HFFc6 (cell line): ENCODE measurements around the gene REXO1. TPM values are rescaled to one million over a fixed set of nuclear protein-coding genes. Genes with fewer than 3 reads are reported as not detected.
A peak's percentile ranks its signal among the peaks of the same experiment; 100 is the strongest.

Source experiments
- DNase-seq: peaks from one replicate; pipeline ENCODE4 v3.0.0-alpha.2; 2018
- H3K27ac Mint-ChIP-seq: 2 replicates; pipeline ENCODE4 v1.8.0; 2020; ENCODE audit warnings: mild to moderate bottlenecking, mixed read lengths
- H3K27me3 Mint-ChIP-seq: 2 replicates; pipeline ENCODE4 v1.8.0; 2021; ENCODE audit warnings: mild to moderate bottlenecking, moderate library complexity, mixed read lengths; ENCODE audit not compliant: insufficient read depth
- H3K36me3 Mint-ChIP-seq: 2 replicates; pipeline ENCODE4 v1.8.0; 2021; ENCODE audit warnings: low read depth, mixed read lengths
- H3K4me1 Mint-ChIP-seq: 2 replicates; pipeline ENCODE4 v1.8.0; 2020; ENCODE audit warnings: low read depth, mixed read lengths
- H3K4me3 Mint-ChIP-seq: 2 replicates; pipeline ENCODE4 v1.8.0; 2020; ENCODE audit warnings: mild to moderate bottlenecking, moderate library complexity, mixed read lengths
- H3K9me3 Mint-ChIP-seq: 2 replicates; pipeline ENCODE4 v1.8.0; 2020; ENCODE audit warnings: mild to moderate bottlenecking, mixed read lengths
- total RNA-seq, 6 experiments: library from RNA; stranded (reverse); fragmentation: NEBNext Ultra II Directional; extraction: Animal tissue kit (Norgen Biotek cat#: 25700); gene quantifications; 2 replicates in 1 of 6; 3 replicates in 5 of 6; pipeline ENCODE4 v1.2.3, GENCODE V29; 2021
- TF ChIP-seq, protein P1 (sequence below): fragments of 200-600 bp; sonication (generic); IDR thresholded peaks from 2 replicates; pipeline ENCODE4 v1.5.0; 2021; ENCODE audit warnings: antibody characterized with exemption, mild to moderate bottlenecking

Gene REXO1
- total RNA-seq, 6 experiments from 2014 or later, result 32.9 to 38.2 (median 34.6) TPM

DNA sequence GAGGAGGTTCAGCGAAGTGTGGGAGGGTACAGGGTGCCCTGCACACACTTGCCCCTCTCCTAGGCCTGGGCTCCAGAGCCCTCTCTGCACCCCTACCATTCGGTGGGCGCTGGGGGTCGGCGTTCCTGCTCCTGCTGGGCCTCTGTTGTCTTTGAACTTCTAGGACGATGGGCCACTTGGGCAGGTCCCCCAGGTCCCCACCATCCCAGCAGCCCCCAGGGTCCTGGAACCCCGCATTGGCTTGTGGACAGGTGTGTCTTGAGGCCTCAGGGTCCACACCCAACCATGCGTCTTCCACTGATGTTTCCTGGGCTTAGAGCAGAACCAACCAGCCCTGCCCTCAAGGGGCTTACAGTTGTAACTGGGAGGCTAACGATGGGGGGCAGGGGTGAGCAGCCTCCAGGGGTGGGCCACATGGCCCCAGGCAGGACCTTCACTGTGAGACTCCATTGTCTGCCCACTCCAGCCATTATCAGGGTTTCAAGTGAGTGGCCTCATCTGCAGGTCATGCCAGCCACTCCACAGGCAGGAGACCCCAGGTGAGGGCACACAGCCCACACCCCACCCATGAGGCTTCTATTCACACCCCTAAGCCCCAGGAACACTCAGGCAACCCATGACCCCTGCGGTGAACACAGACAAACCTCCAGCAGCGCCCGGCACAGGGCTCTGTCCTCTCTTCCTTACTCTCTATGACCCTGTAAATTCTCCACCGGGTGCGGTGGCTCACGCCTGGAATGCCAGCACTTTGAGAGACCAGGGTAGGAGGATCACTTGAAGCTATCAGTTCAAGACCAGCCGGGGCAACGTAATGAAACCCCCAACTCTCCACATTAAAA lies 17.1 kb upstream of the REXO1 start:
- H3K36me3 Mint-ChIP-seq, result 0 out of 2 replicates have a peak, but pooled peaks cover 7% of the 10 kb centered on the region
- no peaks in the 10 kb centered on the region for H3K9me3 Mint-ChIP-seq
- peaks cover 13% of the 10 kb centered on the region for H3K4me1 Mint-ChIP-seq
- H3K27ac Mint-ChIP-seq, result peak overlapping the region; percentile 72
- peak overlapping the region; percentile 76; the same call in 1 of the 2 replicates for H3K4me3 Mint-ChIP-seq
- TF ChIP-seq, protein P1, sequence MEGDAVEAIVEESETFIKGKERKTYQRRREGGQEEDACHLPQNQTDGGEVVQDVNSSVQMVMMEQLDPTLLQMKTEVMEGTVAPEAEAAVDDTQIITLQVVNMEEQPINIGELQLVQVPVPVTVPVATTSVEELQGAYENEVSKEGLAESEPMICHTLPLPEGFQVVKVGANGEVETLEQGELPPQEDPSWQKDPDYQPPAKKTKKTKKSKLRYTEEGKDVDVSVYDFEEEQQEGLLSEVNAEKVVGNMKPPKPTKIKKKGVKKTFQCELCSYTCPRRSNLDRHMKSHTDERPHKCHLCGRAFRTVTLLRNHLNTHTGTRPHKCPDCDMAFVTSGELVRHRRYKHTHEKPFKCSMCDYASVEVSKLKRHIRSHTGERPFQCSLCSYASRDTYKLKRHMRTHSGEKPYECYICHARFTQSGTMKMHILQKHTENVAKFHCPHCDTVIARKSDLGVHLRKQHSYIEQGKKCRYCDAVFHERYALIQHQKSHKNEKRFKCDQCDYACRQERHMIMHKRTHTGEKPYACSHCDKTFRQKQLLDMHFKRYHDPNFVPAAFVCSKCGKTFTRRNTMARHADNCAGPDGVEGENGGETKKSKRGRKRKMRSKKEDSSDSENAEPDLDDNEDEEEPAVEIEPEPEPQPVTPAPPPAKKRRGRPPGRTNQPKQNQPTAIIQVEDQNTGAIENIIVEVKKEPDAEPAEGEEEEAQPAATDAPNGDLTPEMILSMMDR, result no peak
- DNase-seq, result no peak
- no peaks in the 10 kb centered on the region; the same call in 1 of the 2 replicates for H3K27me3 Mint-ChIP-seq

DNA sequence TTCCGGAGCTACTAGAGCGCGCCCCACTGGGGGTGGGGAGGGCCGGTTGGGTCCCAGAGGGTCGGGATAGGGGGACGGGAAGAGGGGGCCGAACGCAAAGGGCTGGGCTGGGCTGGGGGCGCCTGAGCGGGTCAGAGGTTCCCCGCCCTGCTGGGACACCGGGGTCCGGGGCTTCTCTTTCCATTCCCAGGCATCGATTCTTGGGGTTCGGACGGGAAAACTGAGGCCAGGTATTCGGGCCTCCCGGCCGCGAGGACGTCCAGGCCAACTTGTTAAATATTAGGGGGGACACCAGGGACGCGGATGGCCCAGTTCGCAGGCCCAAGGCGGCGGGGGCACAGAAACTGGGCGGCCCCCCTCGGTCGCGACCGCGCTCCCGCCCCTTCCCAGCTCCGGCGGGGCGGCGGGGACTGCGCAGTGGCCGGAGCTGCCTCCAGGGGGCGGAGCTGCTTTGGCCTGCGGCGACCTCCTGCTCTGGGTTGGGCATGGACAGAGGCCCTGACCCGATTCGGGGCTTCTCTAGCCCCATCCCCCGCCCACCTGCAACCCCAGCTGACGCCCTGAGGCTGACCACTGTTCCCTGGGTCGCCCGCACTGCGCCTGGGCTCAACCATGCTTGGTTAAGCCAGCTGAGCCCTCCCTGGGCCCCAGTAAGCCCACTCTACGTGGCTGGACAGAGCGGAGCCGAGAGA lies 16.3 kb upstream of the REXO1 start:
- Mint-ChIP-seq H3K36me3 (0 out of 2 replicates have a peak, but pooled peaks cover 7% of the 10 kb centered on the region), H3K27me3 (no peaks in the 10 kb centered on the region), H3K27ac (peak overlapping the region; percentile 72), H3K4me3 (peak overlapping the region; percentile 76), H3K4me1 (peaks cover 13% of the 10 kb centered on the region), H3K9me3 (no peaks in the 10 kb centered on the region)
- TF ChIP-seq, protein P1, result peak; percentile 89
- peak; percentile 40 for DNase-seq

DNA sequence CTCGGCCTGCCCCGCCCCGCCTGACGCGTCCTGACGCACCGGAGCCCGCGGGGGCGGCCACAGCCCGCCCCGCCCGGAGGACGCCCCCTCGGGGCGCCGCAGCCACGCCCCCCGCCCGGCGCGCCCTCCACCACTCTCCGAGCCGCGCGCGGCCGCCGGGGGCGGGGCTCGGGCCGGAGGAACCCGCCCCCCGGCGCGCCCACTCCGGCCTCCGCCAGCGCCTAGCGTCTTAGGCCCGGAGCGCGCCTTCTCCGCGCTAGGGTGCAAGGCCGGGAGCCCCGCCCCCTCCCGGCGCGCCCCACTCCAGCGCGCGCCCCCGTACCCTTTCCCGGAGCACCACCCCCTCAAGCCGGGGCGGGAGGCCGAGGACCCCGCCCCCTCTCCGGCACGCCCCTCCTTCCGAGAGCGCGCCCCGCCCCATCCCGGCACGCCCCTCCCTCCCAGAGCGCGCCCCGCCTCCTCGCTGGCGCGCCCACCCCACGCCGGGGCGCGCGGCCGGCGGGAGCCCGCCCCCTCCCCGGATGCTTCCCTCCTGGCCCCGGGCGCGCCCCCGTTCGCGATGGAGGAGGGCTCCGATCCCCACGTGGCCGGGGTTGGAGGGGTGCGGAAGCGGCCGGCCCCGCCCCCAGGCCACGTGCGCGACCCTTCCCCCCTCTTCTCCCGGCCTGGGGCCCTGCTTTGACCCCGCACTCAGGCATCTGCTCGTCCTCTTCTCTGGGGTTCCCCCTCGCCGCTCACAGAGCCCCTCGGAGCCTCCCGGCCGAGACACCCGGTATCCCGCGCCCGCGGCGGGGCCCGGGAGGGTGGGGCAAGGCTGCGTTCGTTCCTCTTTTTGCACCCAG lies 15.6 kb upstream of the REXO1 start:
- TF ChIP-seq, protein P1, result no peak
- no peaks in the 10 kb centered on the region for H3K9me3 Mint-ChIP-seq
- peak overlapping the region; percentile 72 for H3K27ac Mint-ChIP-seq
- no peaks in the 10 kb centered on the region for H3K27me3 Mint-ChIP-seq
- H3K36me3 Mint-ChIP-seq, result 0 out of 2 replicates have a peak, but pooled peaks cover 7% of the 10 kb centered on the region
- H3K4me3 Mint-ChIP-seq, result peak overlapping the region; percentile 76
- DNase-seq, result peak; percentile 81
- H3K4me1 Mint-ChIP-seq, result peaks cover 13% of the 10 kb centered on the region

GRCh38 chr19:1863328-1863637 lies 15.0 kb upstream of the REXO1 start, which contains the start of gene KLF16:
Gene KLF16 (minus strand): TSS chr19:1863579. CDS start chr19:1863497, 82 bp downstream.
- DNase-seq, result no peak
- peak within 1 kb of the TSS; percentile 92 for H3K4me3 Mint-ChIP-seq
- 0 out of 2 replicates have a peak, but pooled peaks cover 7% of the 10 kb centered on the region for H3K36me3 Mint-ChIP-seq
- peak within 1 kb of the TSS; percentile 79 for H3K27ac Mint-ChIP-seq
- TF ChIP-seq, protein P1, result no peak
- no peaks in the 10 kb centered on the region for H3K27me3 Mint-ChIP-seq
- peaks cover 13% of the 10 kb centered on the region for H3K4me1 Mint-ChIP-seq
- H3K9me3 Mint-ChIP-seq, result no peaks in the 10 kb centered on the region
